Measurements from ENCODE around the gene EVA1A.

Gene EVA1A

GRCh38 chr2:75589391-75590105, 28.8 kb upstream of the EVA1A start:
- DNase-seq = no peak

DNA sequence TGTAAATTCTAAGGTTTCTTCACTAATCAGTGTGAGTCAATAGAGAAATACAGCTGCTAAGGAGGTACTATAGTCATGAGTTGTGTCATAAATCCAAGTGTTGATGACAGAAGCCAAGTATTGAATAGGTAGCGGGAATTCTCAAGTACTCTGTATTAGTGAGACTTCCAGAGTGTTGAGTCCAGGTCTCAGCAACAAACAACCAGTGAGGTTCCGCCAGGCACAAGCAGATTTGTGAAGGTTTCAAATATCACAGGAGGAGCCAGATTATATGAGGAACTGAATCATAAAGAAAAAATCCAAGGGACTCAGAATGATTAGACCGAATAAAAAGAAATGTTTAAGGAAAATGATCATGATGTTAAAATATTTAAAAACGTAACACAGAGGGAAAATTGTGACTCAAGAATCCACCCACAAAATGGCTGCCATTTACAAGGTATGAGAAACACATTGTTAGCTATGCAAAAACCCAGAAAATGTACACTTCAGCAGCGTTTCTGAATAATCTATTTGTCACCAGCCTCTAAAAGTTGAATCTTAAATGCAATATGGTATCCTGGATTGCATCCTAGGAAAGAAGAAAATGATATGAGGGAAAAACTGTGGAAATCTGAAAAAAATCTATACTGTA, 27.3 kb upstream of the EVA1A start:
- no peak for DNase-seq

GRCh38 chr2:75586971-75587370, 26.2 kb upstream of the EVA1A start:
- DNase-seq = no peak

GRCh38 chr2:75582840-75583239, 22.1 kb upstream of the EVA1A start:
- no peak for DNase-seq

GRCh38 chr2:75580606-75581005, 19.9 kb upstream of the EVA1A start:
- no peak for DNase-seq

DNA sequence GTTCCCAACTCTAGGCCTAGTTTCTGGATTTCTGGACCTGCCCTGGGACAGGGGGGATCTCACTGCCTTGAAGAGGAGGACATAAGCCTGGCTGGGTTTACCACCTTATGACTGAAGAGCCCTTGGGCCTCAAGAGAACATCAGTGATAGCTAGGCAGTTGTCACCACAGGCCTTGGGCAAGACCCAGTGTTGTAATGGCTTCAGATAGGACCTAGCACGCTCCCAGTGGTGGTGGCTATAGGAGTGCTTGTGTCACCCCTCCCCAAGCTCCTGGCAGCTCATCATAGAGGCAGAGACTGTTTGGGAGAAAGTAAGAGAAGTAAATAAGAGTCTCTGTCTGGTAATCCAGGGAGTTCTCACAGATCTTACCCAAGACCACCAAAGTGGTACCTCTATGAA, 19.4 kb upstream of the EVA1A start:
- no peak for DNase-seq

- no peak for DNase-seq
Measured at GRCh38 chr2:75579186-75579585, 18.4 kb upstream of the EVA1A start.

DNA sequence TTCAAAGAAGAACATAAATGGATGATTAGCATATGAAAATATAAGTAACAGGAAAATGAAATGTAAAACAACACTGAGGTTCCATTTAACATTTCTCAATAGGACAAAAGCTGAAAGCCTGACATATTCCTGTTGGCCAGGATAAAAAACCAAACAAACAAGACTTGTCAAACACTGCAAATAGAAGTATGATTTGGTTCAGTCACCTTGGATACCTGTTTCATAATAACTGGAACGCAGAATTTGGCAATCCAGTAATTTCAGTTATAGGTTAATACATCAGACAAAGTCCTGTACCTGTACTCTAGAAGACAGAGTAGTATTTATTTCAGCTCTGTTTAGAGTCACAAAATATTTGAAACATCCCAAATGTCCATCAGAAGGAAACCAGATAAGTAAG, 16.5 kb upstream of the EVA1A start:
- no peak for DNase-seq

DNA sequence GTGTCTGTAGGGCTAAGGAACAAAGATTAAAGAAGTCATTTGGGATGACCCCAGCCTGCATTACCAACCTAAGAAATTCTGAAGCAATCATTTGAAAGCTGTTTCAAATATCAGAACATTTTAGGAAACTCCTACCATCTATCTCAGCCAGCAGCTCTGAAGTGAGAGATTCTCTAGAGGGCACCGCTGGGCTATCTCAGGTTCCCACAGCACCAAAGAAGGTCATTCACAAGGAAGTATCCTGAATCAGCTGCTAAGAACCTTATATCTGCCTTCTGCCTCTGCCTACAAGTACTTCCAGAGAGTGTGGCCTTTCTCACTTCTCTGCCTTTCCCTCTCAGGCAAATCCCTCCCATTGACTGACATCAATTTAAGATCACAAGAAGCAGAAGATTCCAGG, 13.4 kb upstream of the EVA1A start:
- no peak for DNase-seq

GRCh38 chr2:75573145-75573878, 12.6 kb upstream of the EVA1A start:
- DNase-seq = no peak

DNA sequence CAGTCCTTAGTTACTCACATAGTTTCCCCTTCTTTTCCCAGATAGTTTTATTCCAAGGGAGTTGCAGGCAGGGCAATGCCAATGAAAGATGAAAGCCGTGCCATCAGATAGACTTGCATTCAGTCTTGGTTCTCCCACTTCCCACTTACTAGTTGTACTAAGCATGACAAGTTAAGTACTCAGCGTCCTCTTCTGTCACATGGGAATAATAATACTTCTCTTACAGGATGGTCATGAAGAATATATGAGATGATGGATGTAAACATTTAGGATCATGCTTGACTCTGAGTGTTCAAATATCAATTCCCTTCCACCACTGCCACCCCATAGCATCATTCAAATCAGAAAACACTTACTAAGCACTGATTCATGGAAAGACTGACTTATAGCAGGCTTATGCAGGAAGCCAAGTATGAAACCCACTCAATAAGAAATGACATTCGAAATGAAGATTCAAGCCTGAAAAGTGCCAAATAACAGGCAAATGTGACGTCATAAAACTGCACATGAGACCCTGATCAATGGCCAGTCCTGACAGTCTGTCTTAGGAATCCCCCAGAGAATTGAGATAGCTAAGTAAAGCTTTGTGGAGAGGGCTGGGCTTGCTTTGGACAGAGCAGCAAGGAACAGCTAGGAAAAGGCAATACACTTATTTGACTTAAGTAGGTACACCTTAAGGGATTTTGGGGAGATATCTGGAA, 11.1 kb upstream of the EVA1A start:
- no peak for DNase-seq

- no peak for DNase-seq
Measured at GRCh38 chr2:75570948-75571729, 10.4 kb upstream of the EVA1A start.

DNA sequence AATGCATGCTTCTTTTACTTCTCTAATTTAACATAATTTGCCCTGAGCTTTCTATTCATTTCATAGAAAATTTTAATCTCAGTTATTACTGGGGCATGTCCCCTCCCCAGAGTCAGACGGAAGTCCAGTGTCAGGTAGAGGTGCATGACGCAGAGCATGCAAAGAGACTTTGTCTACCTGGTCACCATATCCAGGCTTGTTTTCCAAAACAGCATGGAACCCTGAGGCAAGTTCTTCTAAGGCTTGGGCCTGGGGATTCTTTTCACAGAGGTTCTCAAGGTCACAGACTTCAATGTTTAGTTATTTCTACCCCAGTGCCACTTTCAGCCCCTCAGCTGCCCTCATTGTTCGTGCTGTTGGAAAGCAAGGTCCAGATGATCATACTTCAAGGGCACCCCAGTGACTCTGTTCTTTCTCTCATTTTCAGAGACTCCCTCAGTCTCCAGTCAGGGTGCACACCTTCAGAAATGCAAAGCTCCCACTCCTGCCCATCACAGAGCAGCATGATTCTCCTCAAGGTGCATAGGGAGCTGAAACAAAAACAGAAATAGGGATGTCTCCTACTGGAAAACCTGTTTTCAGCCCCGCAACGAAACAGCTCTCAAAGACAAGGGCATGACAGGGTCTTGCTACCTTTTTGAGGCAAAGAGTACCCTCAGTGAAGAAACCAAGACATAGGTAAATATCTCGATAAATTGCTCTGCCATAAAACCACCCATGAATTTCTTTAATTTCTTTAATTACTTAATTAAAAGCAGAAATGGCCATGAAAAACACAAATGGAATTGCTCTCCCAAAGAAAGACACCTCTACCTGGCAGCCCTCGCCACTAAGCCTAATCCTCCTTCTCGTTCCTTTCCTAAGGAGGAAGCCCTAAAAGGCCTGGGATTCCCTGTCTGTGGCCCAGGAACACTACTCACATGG, 9.5 kb upstream of the EVA1A start:
- no peak for DNase-seq

DNA sequence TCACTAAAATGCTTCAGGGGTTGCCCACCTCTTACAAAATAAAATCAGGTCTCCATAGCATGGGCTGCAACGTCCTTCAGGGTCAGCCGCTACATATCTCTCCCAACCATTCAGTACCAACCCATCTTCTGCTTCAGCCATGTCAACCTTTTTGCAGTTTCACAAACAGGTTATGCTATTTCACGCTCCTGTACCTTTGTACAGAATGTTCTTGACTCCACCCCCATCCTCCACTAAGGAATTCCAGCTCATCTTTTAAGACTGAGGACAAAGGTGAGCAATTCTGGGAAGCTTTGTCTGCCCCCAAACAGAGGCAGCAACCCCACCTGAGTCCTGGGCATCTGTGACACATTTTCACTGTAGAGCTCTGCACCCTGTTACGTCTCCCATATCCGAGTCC, 8.8 kb upstream of the EVA1A start:
- DNase-seq = no peak

DNA sequence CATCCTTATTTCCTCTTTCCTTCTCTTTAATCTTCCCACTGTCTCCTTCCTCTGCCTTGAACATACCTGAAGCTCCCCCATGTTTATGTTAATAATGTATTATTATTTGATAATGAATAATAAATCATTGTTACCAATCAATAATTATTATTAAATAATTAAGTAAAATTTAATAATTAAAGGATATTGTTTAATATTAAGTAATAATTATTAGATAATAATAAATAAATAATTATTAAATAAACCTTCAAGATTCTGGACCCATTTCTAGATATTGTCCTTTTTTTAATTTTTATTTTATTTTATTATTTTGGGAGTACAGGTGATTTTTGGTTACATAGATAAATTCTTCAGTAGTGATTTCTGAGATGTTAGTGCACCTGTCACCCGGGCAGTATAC, 7.4 kb upstream of the EVA1A start:
- no peak for DNase-seq

GRCh38 chr2:75565472-75566462, 5.0 kb upstream of the EVA1A start:
- DNase-seq = no peak

GRCh38 chr2:75564713-75565359, 4.1 kb upstream of the EVA1A start:
- no peak for DNase-seq

DNA sequence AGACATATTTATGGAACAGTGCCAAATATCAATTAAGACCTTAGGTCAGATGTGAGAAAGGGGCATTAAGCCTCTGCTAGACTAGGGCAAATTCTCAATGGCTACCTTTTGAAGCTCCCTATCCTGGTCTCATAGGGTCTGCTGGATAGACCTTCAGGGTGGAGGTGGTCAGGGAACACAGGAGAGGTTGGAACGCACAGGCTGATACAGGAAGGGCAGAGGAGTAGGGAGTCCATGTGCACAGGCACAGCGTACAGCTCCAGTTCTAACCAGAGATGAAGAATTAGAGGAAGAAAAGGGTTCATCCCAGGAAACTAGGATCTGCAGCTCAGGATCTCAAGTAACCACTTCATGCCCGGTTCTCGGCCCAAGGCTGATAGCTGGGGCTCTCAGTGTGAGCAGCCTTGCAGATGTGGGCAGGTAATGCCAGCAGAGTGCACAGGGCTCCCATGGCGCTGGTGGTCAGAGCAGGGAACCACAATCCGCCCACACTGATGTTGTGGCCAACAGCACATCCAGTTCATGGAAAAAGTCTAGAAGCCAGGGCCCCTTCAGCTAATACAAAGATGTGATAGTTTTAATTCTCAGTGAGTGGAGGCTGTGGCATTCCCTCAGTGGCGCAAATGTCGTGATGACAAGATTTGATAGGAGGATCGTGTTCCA, 3.4 kb upstream of the EVA1A start:
- DNase-seq = no peak

- DNase-seq = no peak
Measured at GRCh38 chr2:75563591-75563990, 2.9 kb upstream of the EVA1A start.

All from activated CD4-positive, CD25-positive, alpha-beta regulatory T cell treated with anti-CD3 and anti-CD28 coated beads, Interleukin-2, amount 50 U/mL, for 72 hours (primary cell).